AG04449 (cell line): ENCODE results near the gene SLC41A1.

Experiments used
- CTCF ChIA-PET: fragments of 350-600 bp; formaldehyde crosslinking; extraction: SDS; loops from one replicate; lab custom pipeline; 2021; ENCODE audit warnings: antibody characterized with exemption; lab: Yijun Ruan, JAX
- POLR2A ChIA-PET: fragments of 400-600, 350-600 bp; formaldehyde crosslinking; extraction: SDS; loops from one replicate; lab custom pipeline; 2020; ENCODE audit warnings: antibody characterized with exemption, inconsistent platforms; lab: Yijun Ruan, JAX
- DNase-seq: peaks from one replicate; pipeline ENCODE4 v3.0.0-alpha.2; 2010; ENCODE audit warnings: low read depth, low spot score
- H3K4me3 ChIP-seq: 2 replicates; pipeline ENCODE4 v1.5.1; 2011; ENCODE audit warnings: low read depth, mild to moderate bottlenecking, control low read depth, low read length
- TF ChIP-seq, protein P1 (sequence below): IDR thresholded peaks from one replicate; pipeline ENCODE4 v1.5.1; 2011; ENCODE audit warnings: mild to moderate bottlenecking, moderate library complexity, low read length, control low read depth, inconsistent platforms; ENCODE audit not compliant: insufficient read depth; ENCODE audit errors: missing control alignments

SLC41A1 gene

DNA sequence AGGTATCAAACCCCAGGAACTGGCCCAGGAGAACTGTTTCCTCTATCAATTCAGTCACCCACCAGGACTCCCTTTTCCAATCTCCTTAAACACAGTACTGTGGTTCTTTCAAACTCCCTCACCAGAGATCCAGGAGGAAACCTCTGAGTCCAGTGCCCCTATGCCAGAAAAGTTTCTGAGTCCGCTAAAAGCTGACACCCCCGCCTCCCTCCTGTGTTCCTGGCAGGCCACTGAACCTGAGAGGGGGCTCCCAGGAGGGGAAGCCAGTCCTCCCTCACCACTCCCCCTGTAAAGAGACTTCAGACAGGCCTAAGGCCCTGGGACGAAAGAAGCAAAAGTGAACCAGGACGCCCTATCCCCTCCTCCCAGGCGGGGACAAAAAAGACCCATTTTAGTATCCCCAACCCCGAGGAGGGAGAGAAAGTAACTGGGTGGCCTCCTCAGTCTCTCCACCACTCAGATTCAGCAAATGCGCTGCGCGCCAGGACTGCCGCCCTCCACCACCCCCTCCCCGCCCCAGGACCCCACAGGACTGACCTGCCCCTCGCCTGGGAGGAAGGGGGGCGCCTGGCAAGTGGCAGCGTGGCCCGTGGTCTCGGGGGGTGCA is 624 bp downstream of the SLC41A1 start:
- CTCF ChIA-PET: interaction anchor here (1.0 to 5.0 kb wide), 9 partner anchors 16 to 291 kb away, joined by 3 to 25 read pairs (median 6); no protein-coding TSS in a partner anchor
- no peak for DNase-seq
- TF ChIP-seq, protein P1, sequence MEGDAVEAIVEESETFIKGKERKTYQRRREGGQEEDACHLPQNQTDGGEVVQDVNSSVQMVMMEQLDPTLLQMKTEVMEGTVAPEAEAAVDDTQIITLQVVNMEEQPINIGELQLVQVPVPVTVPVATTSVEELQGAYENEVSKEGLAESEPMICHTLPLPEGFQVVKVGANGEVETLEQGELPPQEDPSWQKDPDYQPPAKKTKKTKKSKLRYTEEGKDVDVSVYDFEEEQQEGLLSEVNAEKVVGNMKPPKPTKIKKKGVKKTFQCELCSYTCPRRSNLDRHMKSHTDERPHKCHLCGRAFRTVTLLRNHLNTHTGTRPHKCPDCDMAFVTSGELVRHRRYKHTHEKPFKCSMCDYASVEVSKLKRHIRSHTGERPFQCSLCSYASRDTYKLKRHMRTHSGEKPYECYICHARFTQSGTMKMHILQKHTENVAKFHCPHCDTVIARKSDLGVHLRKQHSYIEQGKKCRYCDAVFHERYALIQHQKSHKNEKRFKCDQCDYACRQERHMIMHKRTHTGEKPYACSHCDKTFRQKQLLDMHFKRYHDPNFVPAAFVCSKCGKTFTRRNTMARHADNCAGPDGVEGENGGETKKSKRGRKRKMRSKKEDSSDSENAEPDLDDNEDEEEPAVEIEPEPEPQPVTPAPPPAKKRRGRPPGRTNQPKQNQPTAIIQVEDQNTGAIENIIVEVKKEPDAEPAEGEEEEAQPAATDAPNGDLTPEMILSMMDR: no peak
- POLR2A ChIA-PET: interaction anchor here (0.7 to 1.0 kb wide), 2 partner anchors 13 to 14 kb away, joined by 3 read pairs; no protein-coding TSS in a partner anchor
- peak overlapping the region; percentile 80 for H3K4me3 ChIP-seq

- ChIA-PET CTCF (interaction anchor here (0.6 to 5.0 kb wide), 12 partner anchors 15 to 292 kb away, joined by 3 to 25 read pairs (median 6); no protein-coding TSS in a partner anchor), POLR2A (interaction anchor here (0.5 to 1.7 kb wide), 3 partner anchors 20 to 166 kb away, joined by 3 to 4 read pairs (median 3); no protein-coding TSS in a partner anchor)
- no peak for DNase-seq
- H3K4me3 ChIP-seq: peak overlapping the region; percentile 80
- TF ChIP-seq, protein P1: no peak
Observed at GRCh38 chr1:205811660-205812059, 1.3 kb downstream of the SLC41A1 start.

DNA sequence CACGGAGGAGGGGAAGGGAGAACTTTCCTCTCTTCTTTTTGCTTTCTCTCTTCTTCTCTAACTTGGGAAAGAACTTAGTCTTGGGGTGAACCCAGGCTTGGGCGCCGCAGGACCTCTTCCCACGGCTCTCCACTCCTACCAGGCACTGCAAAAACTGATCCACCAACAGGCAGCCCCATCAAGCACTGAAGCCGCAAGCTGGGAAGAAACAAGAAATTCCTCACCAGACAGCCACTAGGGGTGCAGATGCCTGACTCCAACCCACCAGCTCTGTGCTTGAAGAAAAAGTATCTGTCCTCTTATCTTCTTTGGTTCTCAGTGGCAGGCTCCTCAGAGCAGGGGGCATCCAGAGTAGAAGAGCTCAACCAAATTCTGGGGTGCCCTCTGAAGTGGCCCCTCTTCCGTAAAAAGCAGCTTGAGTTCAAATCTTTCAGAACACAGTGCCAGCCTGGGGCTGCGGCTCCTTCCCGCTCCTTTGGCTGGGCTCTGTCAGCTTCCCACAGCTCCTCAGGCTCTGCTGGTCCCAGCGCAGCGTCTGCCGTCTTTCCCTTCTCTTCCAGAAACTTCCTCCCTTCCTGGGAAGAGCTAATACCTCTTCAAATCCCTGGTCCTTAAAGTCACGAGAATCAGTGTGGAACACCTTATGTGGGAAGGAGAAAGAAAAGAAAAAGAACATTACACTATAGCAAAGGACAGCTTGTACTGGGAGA is 2.4 kb downstream of the SLC41A1 start:
- ChIA-PET POLR2A (interaction anchor here (1.7 kb wide), 1 partner anchor 167 kb away, joined by 4 read pairs; no protein-coding TSS in a partner anchor), CTCF (interaction anchor here (0.9 to 5.0 kb wide), 12 partner anchors 8 to 174 kb away, joined by 3 to 25 read pairs (median 4); no protein-coding TSS in a partner anchor)
- TF ChIP-seq, protein P1: peak; percentile 26
- DNase-seq: no peak
- H3K4me3 ChIP-seq: no peak overlapping the region

GRCh38 chr1:205809942-205810345 is 3.1 kb downstream of the SLC41A1 start:
- DNase-seq: no peak
- H3K4me3 ChIP-seq: no peak overlapping the region
- CTCF ChIA-PET: interaction anchor here (0.9 to 5.0 kb wide), 10 partner anchors 7 to 174 kb away, joined by 3 to 25 read pairs (median 6); no protein-coding TSS in a partner anchor
- TF ChIP-seq, protein P1: no peak
- POLR2A ChIA-PET: no interaction called here

- H3K4me3 ChIP-seq: no peak overlapping the region
- TF ChIP-seq, protein P1: no peak
- no peak for DNase-seq
- POLR2A ChIA-PET: no interaction called here
- CTCF ChIA-PET: interaction anchor here (0.9 to 5.0 kb wide), 5 partner anchors 10 to 167 kb away, joined by 4 to 25 read pairs (median 9); no protein-coding TSS in a partner anchor
Observed at GRCh38 chr1:205809469-205809868, 3.5 kb downstream of the SLC41A1 start.
